GM18507 (cell line): Measurements from ENCODE around the gene PHF5A.
A peak's percentile ranks its signal among the peaks of the same experiment; 100 is the strongest.

Experiments used
- DNase-seq: peaks from one replicate; pipeline ENCODE4 v3.0.0; 2011; ENCODE audit warnings: low read depth; ENCODE audit not compliant: insufficient read length; ENCODE audit errors: extremely low spot score
- FAIRE-seq: peaks from 2 replicates; lab custom pipeline; 2011; peaks lifted over from hg19 to GRCh38; lab: Jason Lieb, UNC

Gene PHF5A

GRCh38 chr22:41468381-41469217 is at the start of gene PHF5A, which contains the start of gene ACO2:
Gene PHF5A (minus strand): TSS chr22:41468692. CDS start chr22:41468653, 39 bp downstream.
Gene ACO2 (plus strand): TSS chr22:41469117. CDS start chr22:41469147, 30 bp downstream.
- peak; percentile 80 for DNase-seq
- FAIRE-seq: peak; percentile 99

- no peak for DNase-seq
These were observed 49.5 kb upstream of the PHF5A start for GRCh38 chr22:41518048-41518347.

GRCh38 chr22:41517172-41518047 is 48.9 kb upstream of the PHF5A start:
- peak; percentile 87 for FAIRE-seq
- no peak for DNase-seq

More at GRCh38 chr22:41518048-41518347, 49.5 kb upstream of the PHF5A start:
- no peak for FAIRE-seq

- DNase-seq (no peak), FAIRE-seq (no peak)
These were observed 48.0 kb upstream of the PHF5A start for GRCh38 chr22:41516462-41516861.

- DNase-seq (no peak), FAIRE-seq (no peak)
These were observed 44.9 kb upstream of the PHF5A start for GRCh38 chr22:41513391-41513790.

GRCh38 chr22:41512421-41513194 is 44.1 kb upstream of the PHF5A start:
- FAIRE-seq: no peak
- DNase-seq: no peak

GRCh38 chr22:41511521-41511968 is 43.1 kb upstream of the PHF5A start:
- FAIRE-seq: no peak
- DNase-seq: no peak

- FAIRE-seq: no peak
- DNase-seq: no peak
These were observed 40.3 kb upstream of the PHF5A start for GRCh38 chr22:41508770-41509170.

- DNase-seq: no peak
- FAIRE-seq: no peak
These were observed 39.0 kb upstream of the PHF5A start for GRCh38 chr22:41507330-41508063.

GRCh38 chr22:41505511-41506220 is 37.2 kb upstream of the PHF5A start:
- FAIRE-seq (no peak), DNase-seq (no peak)

- no peak for FAIRE-seq
These were observed 36.3 kb upstream of the PHF5A start for GRCh38 chr22:41504816-41505215.

GRCh38 chr22:41504397-41504796 is 35.9 kb upstream of the PHF5A start:
- FAIRE-seq (no peak), DNase-seq (no peak)

More at GRCh38 chr22:41504816-41505215, 36.3 kb upstream of the PHF5A start:
- DNase-seq: no peak

- no peak for DNase-seq
- peak; percentile 70 for FAIRE-seq
These were observed 32.7 kb upstream of the PHF5A start for GRCh38 chr22:41501209-41501608.

- no peak for FAIRE-seq
- no peak for DNase-seq
These were observed 31.8 kb upstream of the PHF5A start for GRCh38 chr22:41500303-41500702.

- DNase-seq (no peak), FAIRE-seq (no peak)
These were observed 31.3 kb upstream of the PHF5A start for GRCh38 chr22:41499624-41500280.

- FAIRE-seq: no peak
- DNase-seq: no peak
These were observed 29.9 kb upstream of the PHF5A start for GRCh38 chr22:41498303-41498835.

- FAIRE-seq: no peak
- no peak for DNase-seq
These were observed 23.0 kb upstream of the PHF5A start for GRCh38 chr22:41491374-41492100.
